ENCODE data around the gene CFH. TPM values are rescaled to one million over a fixed set of nuclear protein-coding genes. Genes with fewer than 3 reads are reported as not detected.
"Not testable (repeated sequence)": the region's sequence is repeated elsewhere in the genome, so short reads cannot be mapped to it uniquely, and the experiment has no call there.

Gene CFH
- total RNA-seq, 1 donor from 2014 or later = not detected

GRCh38 chr1:196733091-196733970 lies 81.5 kb downstream of the CFH start:
- H3K27ac Mint-ChIP-seq (ENCODE audit: unreplicated experiment) = no peak overlapping the region
- TF ChIP-seq CTCF (conservative IDR thresholded peaks at IDR 0.05) = no peak
- peaks cover 3% of the 10 kb centered on the region for H3K36me3 Mint-ChIP-seq (ENCODE audit: low read depth)
- H3K27me3 Mint-ChIP-seq (ENCODE audit: low read depth) = no peaks in the 10 kb centered on the region
- peaks cover 5% of the 10 kb centered on the region for H3K4me1 Mint-ChIP-seq
- no peak for DNase-seq (ENCODE audit: low read depth, low spot score)
- H3K9me3 Mint-ChIP-seq = peaks cover 12% of the 10 kb centered on the region
- no peak overlapping the region for H3K4me3 Mint-ChIP-seq

- peaks cover 3% of the 10 kb centered on the region for H3K36me3 Mint-ChIP-seq (ENCODE audit: low read depth)
- no peak overlapping the region for H3K27ac Mint-ChIP-seq (ENCODE audit: unreplicated experiment)
- peaks cover 5% of the 10 kb centered on the region for H3K4me1 Mint-ChIP-seq
- DNase-seq (ENCODE audit: low read depth, low spot score) = no peak
- TF ChIP-seq CTCF (conservative IDR thresholded peaks at IDR 0.05) = no peak
- H3K4me3 Mint-ChIP-seq = no peak overlapping the region
- H3K9me3 Mint-ChIP-seq = peaks cover 12% of the 10 kb centered on the region
- no peaks in the 10 kb centered on the region for H3K27me3 Mint-ChIP-seq (ENCODE audit: low read depth)
These were observed 82.2 kb downstream of the CFH start for GRCh38 chr1:196734006-196734405.

GRCh38 chr1:196734460-196734859 lies 82.6 kb downstream of the CFH start:
- no peak for TF ChIP-seq CTCF (conservative IDR thresholded peaks at IDR 0.05)

GRCh38 chr1:196738730-196739129 lies 86.9 kb downstream of the CFH start:
- Mint-ChIP-seq H3K9me3 (peaks cover 15% of the 10 kb centered on the region), H3K27ac (ENCODE audit: unreplicated experiment) (no peak overlapping the region), H3K4me3 (no peak overlapping the region), H3K36me3 (ENCODE audit: low read depth) (peaks cover 5% of the 10 kb centered on the region), H3K27me3 (ENCODE audit: low read depth) (no peaks in the 10 kb centered on the region), H3K4me1 (peaks cover 8% of the 10 kb centered on the region)
- TF ChIP-seq CTCF (conservative IDR thresholded peaks at IDR 0.05) = no peak
- DNase-seq (ENCODE audit: low read depth, low spot score) = no peak

More at GRCh38 chr1:196734460-196734859, 82.6 kb downstream of the CFH start:
- no peak for DNase-seq (ENCODE audit: low read depth, low spot score)
- Mint-ChIP-seq H3K27ac (ENCODE audit: unreplicated experiment) (no peak overlapping the region), H3K36me3 (ENCODE audit: low read depth) (peaks cover 6% of the 10 kb centered on the region), H3K9me3 (peaks cover 16% of the 10 kb centered on the region), H3K4me3 (no peak overlapping the region), H3K27me3 (ENCODE audit: low read depth) (no peaks in the 10 kb centered on the region), H3K4me1 (peaks cover 5% of the 10 kb centered on the region)

GRCh38 chr1:196743244-196743643 lies 91.4 kb downstream of the CFH start:
- DNase-seq (ENCODE audit: low read depth, low spot score); H3K4me3 Mint-ChIP-seq; H3K36me3 Mint-ChIP-seq (ENCODE audit: low read depth); H3K27me3 Mint-ChIP-seq (ENCODE audit: low read depth); H3K4me1 Mint-ChIP-seq; H3K27ac Mint-ChIP-seq (ENCODE audit: unreplicated experiment): not testable (repeated sequence)
- peak; percentile 68 for TF ChIP-seq CTCF (conservative IDR thresholded peaks at IDR 0.05)
- peaks cover 11% of the 10 kb centered on the region for H3K9me3 Mint-ChIP-seq

GRCh38 chr1:196765019-196765740 lies 113.3 kb downstream of the CFH start:
- H3K27ac Mint-ChIP-seq (ENCODE audit: unreplicated experiment); H3K27me3 Mint-ChIP-seq (ENCODE audit: low read depth); DNase-seq (ENCODE audit: low read depth, low spot score); H3K4me3 Mint-ChIP-seq; H3K9me3 Mint-ChIP-seq; H3K4me1 Mint-ChIP-seq; H3K36me3 Mint-ChIP-seq (ENCODE audit: low read depth): not testable (repeated sequence)

- H3K27me3 Mint-ChIP-seq (ENCODE audit: low read depth); H3K4me1 Mint-ChIP-seq; H3K9me3 Mint-ChIP-seq; H3K4me3 Mint-ChIP-seq; H3K27ac Mint-ChIP-seq (ENCODE audit: unreplicated experiment); DNase-seq (ENCODE audit: low read depth, low spot score); H3K36me3 Mint-ChIP-seq (ENCODE audit: low read depth): not testable (repeated sequence)
These were observed 118.0 kb downstream of the CFH start for GRCh38 chr1:196769823-196770222.
